HG03135 (cell line): ENCODE results near the gene BLTP1.

Experiments
- ATAC-seq: cut with Tn5 transposase; IDR thresholded peaks from one replicate; pipeline ENCODE4 v1.9.1; 2021; ENCODE audit warnings: mild to moderate bottlenecking, moderate library complexity; ENCODE audit not compliant: unreplicated experiment

BLTP1 gene

DNA sequence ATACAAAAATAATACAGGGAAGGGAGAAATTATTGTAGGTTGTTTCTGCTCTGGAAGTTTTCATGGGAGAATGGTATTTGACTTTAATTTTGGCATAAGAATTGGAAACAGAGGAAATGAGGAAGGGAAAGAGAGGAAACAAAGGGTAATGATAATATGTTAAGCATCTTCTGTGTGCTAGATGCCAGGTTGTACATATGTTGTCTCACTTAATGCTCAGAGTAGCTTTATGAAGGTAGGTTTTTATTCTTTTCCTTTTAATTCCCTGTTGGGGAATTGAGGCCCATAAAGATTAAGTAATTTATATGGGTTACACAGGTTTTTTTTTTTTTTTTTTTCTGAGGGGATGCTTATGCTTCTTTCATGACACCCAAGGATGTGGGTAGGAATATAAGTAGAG, 19.2 kb downstream of the BLTP1 start:
- ATAC-seq = no peak

DNA sequence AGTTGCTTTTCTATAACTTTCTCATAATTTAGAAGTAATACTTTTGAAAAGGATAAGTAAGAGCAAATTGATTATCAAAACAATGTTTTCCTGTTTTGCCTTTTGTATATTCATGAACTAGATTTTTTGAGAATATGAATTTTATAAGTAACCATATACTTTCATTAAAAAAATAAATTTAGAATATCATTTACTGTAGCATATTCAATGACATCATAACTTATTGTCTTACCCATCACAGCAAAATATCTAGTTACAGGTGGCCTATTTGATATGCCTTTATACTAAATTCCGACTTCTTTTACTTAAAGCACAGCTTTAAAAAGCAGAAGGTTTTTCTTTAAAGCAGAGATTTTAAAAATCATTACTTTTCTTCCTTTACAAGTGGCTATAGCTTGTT, 20.1 kb downstream of the BLTP1 start:
- no peak for ATAC-seq

DNA sequence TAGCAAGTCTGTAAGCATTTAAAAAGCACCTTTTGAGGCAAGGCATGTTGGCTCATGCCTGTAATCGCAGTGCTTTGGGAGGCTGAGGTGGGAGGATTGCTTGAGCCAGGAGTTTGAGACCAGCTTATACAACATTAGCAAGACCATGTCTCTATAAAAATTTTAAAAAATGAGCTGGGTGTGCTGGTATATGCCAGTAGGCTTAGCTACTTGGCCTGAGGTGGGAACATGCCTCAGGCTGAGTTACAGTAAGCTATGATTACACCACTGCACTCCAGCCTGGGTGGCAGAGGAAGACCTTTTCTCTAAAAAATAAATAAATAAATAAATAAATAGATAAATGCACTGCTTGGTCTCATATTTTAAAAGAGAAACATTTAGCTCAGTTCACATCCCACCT, 26.8 kb downstream of the BLTP1 start:
- no peak for ATAC-seq

DNA sequence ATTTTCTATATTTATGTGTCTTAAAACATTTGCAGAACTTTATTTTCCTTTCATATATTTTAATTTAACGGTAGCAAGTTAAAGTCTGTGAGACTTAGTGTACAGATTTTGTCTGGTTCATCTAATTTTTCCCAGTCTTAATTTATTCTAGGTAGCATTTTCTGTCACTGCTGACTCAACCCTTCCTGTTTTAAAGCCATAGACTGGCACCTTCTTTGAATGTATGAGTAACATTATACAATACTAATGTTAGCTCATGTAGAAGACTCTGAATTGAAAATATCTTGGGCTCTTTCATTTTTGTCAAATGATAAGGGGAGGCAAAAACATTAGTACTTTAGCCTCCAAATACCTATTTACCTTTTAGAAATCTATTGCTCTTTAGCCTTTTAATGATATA, 43.6 kb downstream of the BLTP1 start:
- no peak for ATAC-seq
